BJ (cell line): ENCODE data around the gene ZBTB37. TPM values are rescaled to one million over a fixed set of nuclear protein-coding genes. Genes with fewer than 3 reads are reported as not detected.

Experiments
- CTCF ChIA-PET: fragments of 350-600 bp; formaldehyde crosslinking; extraction: SDS; loops from one replicate; lab custom pipeline; 2021; ENCODE audit warnings: antibody characterized with exemption, inconsistent platforms; lab: Yijun Ruan, JAX
- POLR2A ChIA-PET: fragments of 300-600 bp; sonication (Branson Sonifier 250); formaldehyde crosslinking; extraction: SDS; loops from one replicate; lab custom pipeline; 2021; ENCODE audit warnings: antibody characterized with exemption; lab: Charles Lee
- DNase-seq: peaks from one replicate; pipeline ENCODE4 v3.0.0-alpha.2; 2011; ENCODE audit warnings: low read depth
- H3K27me3 ChIP-seq: 2 replicates; pipeline ENCODE4 v1.6.0; 2011; ENCODE audit warnings: low read length; ENCODE audit not compliant: control insufficient read depth, insufficient read depth
- H3K36me3 ChIP-seq: 2 replicates; pipeline ENCODE4 v1.5.1; 2011; ENCODE audit warnings: low read length; ENCODE audit not compliant: control insufficient read depth, insufficient read depth
- H3K4me3 ChIP-seq: 2 replicates; pipeline ENCODE4 v1.5.1; 2011; ENCODE audit warnings: low read depth, mild to moderate bottlenecking, control low read depth, low read length
- CTCF ChIP-seq: IDR thresholded peaks from 2 replicates; pipeline ENCODE4 v1.5.1; 2011; ENCODE audit warnings: low read depth, mild to moderate bottlenecking, control low read depth, inconsistent platforms, low read length, moderate library complexity; ENCODE audit not compliant: insufficient read depth
- polyA minus RNA-seq: library from RNA; depleted of rRNA, polyadenylated mRNA; stranded (reverse); fragments of >200 nt; gene quantifications from 2 replicates; pipeline ENCODE4 v1.2.3, GENCODE V29; 2011; rRNA and poly(A)+ RNA removed
- polyA plus RNA-seq: library from polyadenylated mRNA; depleted of rRNA; stranded (reverse); fragments of >200 nt; gene quantifications from 2 replicates; pipeline ENCODE4 v1.2.3, GENCODE V29; 2011; rRNA removed

ZBTB37 gene
- polyA plus RNA-seq (1.8 and 2.1 TPM in 2 replicates), polyA minus RNA-seq (5.1 and 7.2 TPM in 2 replicates)

- Histone ChIP-seq H3K4me3 (peak within 1 kb of the TSS; percentile 65), H3K36me3 (peaks cover 5% of the 10 kb centered on the region), H3K27me3 (no peaks in the 10 kb centered on the region)
- no peak for DNase-seq
- TF ChIP-seq CTCF: no peak
- CTCF ChIA-PET: interaction anchor here (0.7 kb wide), 2 partner anchors 570 to 1125 kb away, joined by 3 read pairs; no protein-coding TSS in a partner anchor
- POLR2A ChIA-PET: interaction anchor here (0.6 to 0.7 kb wide), 5 partner anchors 242 to 940 kb away, joined by 3 to 4 read pairs (median 3); no protein-coding TSS in a partner anchor
Observed at GRCh38 chr1:173868266-173869020, at the start of gene ZBTB37. Gene ZBTB37 (plus strand): TSS chr1:173868380. CDS start chr1:173870226, 1,846 bp downstream.

GRCh38 chr1:173818459-173818858, 49.7 kb upstream of the ZBTB37 start:
- no peak for DNase-seq
- POLR2A ChIA-PET: no interaction called here
- CTCF ChIA-PET: interaction anchor here (0.8 kb wide), 1 partner anchor 1100 kb away, joined by 3 read pairs; no protein-coding TSS in a partner anchor
- Histone ChIP-seq H3K4me3 (no peak overlapping the region), H3K27me3 (no peaks in the 10 kb centered on the region), H3K36me3 (no peaks in the 10 kb centered on the region)
- no peak for TF ChIP-seq CTCF

- Histone ChIP-seq H3K27me3 (no peaks in the 10 kb centered on the region), H3K36me3 (no peaks in the 10 kb centered on the region), H3K4me3 (no peak overlapping the region)
- POLR2A ChIA-PET: interaction anchor here (0.6 kb wide), 1 partner anchor 9 kb away, joined by 5 read pairs; no protein-coding TSS in a partner anchor
- TF ChIP-seq CTCF: no peak
- CTCF ChIA-PET: no interaction called here
- no peak for DNase-seq
Observed at GRCh38 chr1:173821680-173822079, 46.5 kb upstream of the ZBTB37 start.

- H3K4me3 ChIP-seq: peak overlapping the region; percentile 82
- no peaks in the 10 kb centered on the region for H3K27me3 ChIP-seq
- ChIA-PET CTCF (interaction anchor here (1.2 to 2.2 kb wide), 4 partner anchors 395 to 1081 kb away, joined by 4 to 10 read pairs (median 6); no protein-coding TSS in a partner anchor), POLR2A (no interaction called here)
- no peak for TF ChIP-seq CTCF
- no peak for DNase-seq
- no peaks in the 10 kb centered on the region for H3K36me3 ChIP-seq
Observed at GRCh38 chr1:173823781-173824314, 44.3 kb upstream of the ZBTB37 start.

- peak; percentile 93 for DNase-seq
- TF ChIP-seq CTCF: no peak
- no peaks in the 10 kb centered on the region for H3K36me3 ChIP-seq
- POLR2A ChIA-PET: no interaction called here
- CTCF ChIA-PET: interaction anchor here (0.8 to 2.2 kb wide), 8 partner anchors 107 to 1081 kb away, joined by 3 to 10 read pairs (median 4); no protein-coding TSS in a partner anchor
- H3K27me3 ChIP-seq: no peaks in the 10 kb centered on the region
- peak within 1 kb of the TSS; percentile 82 for H3K4me3 ChIP-seq
Observed at GRCh38 chr1:173824315-173825081, 43.7 kb upstream of the ZBTB37 start, which contains the start of the genes CENPL and DARS2. Gene CENPL (minus strand): TSS chr1:173824883. CDS start chr1:173811299, 13,584 bp downstream. Gene DARS2 (plus strand): TSS chr1:173824673. CDS start chr1:173825230, 557 bp downstream.
